HG02870 (cell line): ENCODE measurements around the gene THSD7A.

Experiments
- ATAC-seq: cut with Tn5 transposase; IDR thresholded peaks from one replicate; pipeline ENCODE4 v1.9.1; 2021; ENCODE audit warnings: mild to moderate bottlenecking, moderate library complexity; ENCODE audit not compliant: unreplicated experiment

Gene THSD7A

DNA sequence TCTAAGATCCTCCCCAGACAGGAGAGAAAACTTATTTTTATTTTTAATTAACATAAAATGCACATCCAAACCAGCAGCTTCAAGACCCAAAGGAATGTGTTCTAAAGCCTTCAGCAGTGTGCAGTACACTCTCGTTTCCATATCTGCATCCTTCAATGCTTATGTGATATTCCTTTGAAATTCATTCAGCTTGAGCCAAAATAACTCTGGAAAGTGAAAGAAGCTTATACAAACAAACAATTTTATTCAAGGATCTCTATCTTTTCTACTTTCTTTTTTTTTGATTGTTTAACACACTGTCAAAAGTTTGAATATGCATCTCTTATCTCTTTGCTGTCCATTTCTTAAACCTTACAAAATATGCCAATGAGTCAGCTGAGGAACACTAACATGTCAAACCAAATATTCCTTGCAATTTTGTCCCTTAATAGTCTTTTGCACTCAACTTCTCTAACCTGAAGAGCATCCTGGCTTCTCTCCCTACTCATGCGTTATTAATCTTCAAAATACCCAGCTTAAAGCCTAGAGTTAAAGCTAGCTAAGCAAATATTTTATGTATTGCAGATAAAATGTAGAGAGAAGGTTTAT lies 124.3 kb downstream of the THSD7A start:
- ATAC-seq: no peak

DNA sequence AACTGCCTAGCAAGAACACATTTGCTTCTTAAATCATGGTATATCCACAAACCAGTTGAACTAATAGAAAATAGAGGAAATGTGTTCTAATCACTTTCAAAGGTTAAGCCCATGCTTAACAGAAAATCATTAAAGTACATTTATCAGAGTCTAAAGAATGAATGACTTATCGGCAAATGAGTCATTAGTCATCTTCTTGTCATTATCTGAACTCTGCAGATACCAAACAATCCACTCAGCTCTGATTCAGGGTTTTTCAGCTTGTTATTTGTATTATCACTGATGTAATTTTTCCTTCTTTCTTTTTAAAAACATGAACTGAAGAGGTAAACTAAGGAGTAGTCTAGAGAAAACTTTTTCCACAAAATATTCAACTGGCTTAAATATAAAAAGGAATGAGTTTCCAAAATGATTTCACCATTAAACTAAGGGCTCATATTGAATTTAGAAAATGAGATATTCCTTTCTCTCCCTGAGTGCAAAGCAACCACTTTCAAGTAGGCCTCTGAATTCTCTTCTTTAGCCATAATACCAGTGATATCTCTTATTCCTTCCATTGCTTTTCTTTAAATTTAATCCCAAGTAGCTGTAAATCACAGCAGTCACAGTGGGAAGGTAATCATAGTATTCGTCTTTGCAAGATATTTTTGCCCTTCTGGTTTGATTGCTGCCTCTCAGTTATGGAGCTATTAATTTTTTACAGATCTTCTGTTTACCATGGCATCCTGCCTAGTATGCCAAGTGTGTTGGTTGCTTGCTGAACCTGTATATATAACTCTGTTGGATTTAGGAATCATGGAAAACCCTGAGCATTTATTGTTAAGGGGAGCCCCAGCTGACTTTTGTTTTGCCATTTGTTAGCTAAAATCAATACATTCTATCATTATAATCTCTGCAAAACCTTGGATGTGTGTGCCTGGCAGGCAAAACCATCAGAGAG lies 125.1 kb downstream of the THSD7A start:
- ATAC-seq: no peak

DNA sequence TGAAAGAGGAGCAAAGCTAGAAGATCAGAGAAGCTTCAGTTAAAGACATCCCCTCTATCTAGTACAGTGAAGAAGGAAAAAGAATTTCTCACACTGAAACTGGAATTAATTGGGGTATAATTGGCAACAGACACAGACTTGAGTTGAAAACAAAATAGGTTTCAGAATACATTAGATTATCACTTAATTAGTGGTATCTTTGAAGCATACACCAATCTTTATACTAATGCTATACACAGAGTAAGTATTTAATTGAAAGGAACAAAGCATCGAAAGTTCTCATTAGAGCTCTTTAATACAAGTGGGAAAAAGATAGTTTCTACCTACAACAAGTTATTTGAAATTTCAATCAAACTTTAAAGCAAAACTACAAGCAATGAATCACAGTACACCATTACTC lies 128.2 kb downstream of the THSD7A start:
- no peak for ATAC-seq

DNA sequence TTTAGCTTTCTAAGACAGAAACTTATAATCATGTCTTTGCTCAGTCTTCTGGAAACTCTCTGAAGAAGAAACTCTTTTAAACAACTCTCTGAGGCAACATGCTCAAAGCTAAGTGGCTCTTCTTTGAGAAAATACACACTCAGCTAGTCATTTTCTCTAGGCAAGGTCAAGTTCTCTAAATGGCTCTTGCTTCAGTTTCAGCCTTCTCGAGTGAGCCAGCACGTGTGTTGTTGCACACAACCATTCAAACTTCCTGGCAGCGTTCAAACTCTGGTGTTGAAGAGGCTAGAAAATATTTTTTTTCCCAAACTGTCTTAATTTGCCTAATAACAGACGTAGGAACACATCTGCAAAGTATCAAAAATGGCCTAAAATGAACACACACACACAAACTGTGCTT lies 129.1 kb downstream of the THSD7A start:
- ATAC-seq: no peak

DNA sequence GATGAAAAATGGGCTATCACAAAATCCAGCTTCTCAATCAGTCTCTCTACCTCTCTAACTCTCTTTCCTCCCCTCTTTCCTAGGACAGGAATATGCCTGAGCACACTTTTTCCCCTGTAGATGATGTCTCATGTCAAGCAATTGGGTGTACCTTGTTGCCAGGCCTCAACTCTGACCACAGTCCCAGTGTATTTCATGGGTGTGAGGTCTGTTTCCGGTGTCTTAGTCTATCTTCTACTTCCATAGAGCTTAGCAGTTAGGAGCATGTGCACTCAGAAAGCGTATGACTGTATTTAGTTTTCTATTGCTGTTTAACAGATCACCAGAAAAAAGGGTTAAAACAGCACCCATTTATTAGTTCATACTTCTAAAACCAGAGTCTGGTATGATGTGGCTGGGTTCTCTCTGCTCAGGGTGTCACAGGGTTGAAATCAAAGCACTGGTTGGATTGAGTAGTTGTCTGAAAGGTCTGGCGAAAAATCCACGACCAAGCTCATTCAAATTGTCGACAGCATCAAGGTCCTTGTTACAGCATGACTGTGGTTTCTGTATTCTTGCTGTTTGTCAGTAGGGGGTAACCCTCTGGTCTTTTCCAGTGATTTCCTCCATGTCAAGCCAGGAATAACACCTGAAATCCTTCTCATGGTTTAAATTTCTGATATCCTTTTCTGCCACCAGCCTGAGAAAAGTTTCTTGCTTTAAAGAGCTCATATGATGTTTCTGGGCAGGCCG lies 130.0 kb downstream of the THSD7A start:
- ATAC-seq: no peak

DNA sequence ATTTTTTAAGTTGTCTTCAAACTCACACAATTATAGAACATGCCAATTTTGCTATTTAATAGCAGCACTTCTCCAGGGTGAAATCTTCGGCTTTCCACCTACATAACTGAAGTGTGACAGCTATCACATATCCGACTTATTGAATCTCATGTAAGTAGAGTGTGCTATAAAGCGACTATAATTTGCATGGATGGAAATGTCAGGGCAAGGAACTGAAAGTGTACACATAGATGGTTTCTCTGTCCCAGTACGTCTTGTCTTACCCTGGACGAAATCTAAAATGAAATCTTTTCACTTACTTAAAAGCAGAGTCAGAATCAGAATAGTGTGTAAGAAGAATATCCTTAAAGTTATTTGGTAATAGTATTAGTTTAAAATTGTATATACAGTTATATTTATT lies 132.3 kb downstream of the THSD7A start:
- ATAC-seq: peak; percentile 67

DNA sequence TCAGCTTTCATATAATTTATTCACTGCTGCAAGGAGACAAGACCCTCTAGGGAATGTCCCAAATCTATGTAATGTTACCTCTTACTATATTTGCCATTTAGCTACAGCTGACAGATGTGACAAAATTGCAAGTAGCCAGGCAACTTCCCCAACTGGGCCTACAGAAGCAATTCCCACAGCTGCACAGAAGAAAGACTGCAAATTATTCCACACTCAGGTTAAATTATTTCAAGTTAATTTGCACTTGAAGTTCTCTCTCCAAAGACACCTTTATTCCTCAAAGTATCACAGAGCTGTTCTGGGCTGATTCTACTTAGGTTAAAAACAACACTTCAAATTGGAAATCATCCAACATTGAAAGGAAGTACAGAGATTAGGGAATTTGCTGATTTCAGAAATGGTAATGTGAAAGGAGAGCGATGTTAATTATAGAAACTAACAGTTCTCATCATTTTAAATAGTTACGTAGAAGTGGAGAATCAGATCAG lies 133.6 kb downstream of the THSD7A start:
- ATAC-seq: no peak

DNA sequence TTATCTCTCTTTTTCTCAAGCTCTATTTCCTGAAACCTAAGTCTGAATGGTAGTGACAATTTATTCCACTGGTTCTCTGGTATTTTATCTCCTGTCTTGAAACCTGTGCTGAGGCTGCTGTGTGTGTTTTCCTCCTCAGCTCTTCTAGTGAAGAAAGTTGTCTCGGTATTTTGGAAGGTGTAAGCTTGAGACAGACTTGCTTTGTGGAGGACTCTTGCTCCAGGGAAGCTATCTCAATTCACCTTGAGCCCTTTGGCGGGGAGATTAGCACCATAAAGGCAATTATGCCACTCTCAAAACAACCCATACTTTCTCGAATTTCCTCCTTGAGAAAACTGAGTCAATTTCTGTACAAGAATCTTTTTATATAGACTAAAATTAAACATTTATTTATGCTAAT lies 141.6 kb downstream of the THSD7A start:
- ATAC-seq: no peak

DNA sequence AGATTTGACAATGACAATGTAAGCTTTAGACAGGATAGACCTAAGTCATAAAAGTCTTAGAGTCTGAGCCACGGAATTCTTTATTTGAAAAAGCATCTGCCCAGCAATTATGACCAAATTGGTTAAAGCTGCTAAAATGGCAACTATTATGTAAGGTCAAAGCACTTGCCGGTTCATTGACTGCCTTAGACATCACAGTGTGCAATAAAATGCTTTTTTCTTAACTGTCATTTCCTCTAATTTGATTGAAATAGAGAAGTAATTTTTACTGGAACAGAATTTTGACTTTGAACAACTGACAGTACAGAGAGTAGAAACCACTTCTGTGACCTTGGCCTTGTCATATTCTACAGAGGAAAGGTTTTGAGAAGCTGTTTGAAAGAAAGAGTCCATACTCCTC lies 142.9 kb downstream of the THSD7A start:
- no peak for ATAC-seq

DNA sequence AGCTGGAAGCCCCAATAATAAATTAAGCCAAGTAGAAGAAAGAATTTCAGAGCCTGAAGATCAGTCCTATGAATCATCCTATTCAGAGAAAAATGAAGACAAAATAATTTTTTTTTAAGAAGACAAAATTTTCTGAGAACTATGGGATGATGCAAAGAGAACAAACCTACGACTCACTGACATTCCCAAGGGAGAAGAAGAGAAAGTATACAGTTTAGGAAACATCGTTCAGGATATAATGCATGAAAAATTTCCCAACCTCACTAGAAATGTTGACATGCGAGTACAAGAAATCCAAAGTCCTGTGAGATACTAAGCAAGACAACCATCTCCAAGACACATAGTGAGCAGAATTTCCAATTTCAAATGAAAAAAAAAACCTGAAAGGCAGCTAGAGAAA lies 150.5 kb downstream of the THSD7A start:
- no peak for ATAC-seq

DNA sequence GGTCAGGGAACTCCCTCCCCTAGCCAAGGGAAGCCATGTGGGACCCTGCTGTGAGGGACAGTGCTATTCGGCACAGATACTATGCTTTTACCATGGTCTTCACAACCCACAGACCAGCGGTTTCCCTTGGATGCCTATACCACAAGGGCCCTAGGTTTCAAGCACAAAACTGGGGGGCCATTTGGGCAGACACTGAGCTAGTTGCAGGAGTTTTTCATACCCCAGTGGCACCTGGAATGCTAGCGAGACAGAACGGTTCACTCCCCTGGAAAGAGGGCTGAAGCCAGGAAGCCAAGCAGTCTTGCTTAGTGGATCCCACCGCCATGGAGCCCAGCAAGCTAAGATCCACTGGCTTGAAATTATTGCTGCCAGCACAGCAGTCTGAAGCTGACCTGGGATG lies 156.8 kb downstream of the THSD7A start:
- ATAC-seq: no peak

DNA sequence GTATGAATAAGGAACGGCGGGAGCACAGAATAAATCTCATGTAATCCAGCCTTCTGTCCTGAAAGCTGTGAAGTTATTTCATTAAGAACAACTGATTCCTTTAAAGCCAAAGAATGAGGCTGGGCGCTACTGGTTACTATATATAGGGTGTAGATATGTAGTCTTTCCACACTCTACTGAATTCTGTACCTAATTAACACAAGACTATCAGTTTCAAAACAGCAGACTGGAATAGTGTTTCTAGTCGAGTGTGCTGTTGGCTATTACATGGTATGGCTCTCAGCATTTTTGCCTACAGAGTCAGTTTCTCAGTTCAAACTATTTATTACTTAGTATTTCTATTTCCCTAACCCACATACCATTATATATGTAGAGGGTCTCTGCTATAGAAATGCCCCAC lies 163.3 kb downstream of the THSD7A start:
- no peak for ATAC-seq

DNA sequence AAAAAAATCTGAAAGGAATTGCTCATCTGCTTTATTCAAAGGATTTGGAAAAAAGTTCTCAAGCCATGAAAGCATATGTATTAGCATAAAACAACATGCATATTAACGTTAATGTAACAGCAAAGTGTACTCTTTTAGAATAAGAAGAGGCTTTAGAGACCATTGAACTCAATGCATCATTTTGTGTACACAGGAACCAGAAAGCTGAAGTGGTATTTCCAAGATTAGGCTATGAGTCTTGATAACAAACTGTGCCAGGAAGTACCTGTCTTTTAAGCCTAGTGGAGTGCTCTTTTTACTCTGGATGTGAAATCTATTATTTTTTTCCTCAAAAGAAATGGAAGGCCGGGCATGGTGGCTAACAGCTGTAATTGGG lies 164.2 kb downstream of the THSD7A start:
- ATAC-seq: no peak

DNA sequence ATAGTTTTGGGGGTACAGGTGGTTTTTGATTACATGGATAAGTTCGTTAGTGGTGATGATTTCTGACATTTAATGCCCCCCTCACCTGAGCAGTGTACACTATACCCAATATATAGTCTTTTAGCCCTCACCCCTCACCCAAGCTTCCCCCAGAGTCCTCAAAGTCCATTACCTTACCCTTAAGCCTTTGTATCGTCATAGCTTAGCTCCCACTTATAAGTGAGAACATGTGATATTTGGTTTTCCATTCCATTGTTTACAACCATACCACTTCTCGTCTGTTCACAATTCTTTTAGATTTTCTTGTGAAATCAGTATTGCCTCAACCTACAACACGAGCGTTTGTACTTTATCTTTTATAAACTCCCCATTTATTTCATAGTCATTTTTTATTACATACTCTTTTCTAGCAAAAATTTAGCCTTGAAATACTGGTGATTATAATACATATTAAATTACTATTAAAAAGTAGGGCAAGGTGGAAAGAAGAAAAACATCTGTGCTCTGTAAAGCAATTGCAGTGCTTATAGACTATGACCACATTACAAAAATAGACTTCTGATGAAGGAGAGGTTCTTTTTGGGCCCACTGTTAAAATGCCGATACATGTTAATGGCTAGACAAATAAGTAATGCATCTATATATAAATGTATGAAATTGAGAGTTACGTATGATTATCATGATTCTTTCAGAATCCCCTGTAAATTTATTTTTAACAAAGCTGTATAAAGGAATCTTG lies 164.8 kb downstream of the THSD7A start:
- ATAC-seq: no peak

DNA sequence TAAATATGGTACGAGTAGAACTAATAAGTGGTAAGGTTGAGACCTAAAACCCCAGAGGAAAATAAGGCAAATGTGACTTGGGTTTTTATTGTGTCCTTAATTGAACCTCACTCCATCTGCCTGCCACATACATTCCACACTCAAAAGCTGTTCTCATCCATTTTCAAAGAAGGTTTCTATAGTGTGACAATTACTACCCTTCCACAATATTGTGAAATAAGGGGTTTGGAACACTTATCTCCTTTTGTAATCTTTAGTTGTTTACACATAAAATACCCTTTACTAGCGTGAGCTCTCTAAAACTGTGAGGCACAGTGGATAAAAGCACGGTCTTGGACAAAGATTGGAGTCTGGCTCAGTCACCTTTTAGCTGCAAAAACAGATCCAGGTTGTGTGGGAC lies 166.6 kb downstream of the THSD7A start:
- ATAC-seq: no peak

DNA sequence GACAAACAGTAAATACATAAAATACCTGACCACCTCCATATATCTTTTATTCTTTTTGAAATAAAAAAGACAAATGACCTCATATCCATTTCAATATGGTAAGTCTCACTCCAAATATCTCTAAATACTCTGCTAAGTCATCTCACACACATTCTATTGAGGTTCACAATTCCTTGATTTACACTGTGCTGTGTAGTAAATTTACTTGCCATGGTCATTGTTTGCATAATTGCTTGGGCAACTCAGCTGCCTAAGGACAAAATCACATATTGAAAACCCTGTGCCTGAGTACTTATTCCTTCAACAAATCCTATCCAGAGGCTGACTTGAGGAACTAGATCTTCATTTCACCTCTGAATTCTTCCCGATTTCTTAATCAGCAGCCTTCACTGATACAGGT lies 176.4 kb downstream of the THSD7A start:
- no peak for ATAC-seq

DNA sequence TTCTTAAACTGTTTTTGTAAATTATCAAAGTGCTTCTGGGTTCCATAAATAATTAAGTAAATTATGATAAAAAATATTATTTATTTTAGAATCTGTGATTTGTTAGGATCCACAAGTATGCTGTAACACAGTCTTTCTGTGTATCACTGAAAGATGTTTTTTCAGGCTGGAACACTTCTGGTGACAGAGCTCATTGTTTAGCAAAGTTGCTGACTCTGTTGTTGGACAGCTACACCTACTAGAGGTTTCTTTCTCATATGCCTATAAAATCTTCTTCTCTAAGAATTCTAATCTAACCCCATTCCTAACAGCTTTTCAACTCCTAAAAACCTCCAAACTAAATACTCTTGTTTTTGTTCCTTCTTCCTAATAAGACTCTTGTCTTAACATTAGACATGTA lies 176.8 kb downstream of the THSD7A start:
- no peak for ATAC-seq

DNA sequence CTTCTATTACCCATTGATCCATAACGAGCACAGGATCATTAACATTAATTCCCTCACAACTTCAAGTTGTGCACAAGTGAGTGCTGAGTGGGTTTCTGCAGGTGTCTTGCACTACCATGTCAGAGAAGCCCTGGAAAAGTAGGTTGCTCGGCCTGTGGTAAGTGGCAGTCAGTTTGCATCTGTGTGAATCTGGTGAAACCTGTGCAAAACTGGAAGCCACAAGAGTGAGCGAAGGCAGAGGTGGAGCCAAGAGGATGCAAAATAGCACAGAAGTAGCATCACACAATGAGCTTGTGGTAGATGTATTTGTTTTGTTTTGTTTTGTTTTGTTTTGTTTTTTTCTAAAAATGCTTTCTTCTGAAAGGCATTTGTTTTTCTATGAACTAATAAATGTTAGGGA lies 181.5 kb downstream of the THSD7A start:
- ATAC-seq: peak; percentile 84

DNA sequence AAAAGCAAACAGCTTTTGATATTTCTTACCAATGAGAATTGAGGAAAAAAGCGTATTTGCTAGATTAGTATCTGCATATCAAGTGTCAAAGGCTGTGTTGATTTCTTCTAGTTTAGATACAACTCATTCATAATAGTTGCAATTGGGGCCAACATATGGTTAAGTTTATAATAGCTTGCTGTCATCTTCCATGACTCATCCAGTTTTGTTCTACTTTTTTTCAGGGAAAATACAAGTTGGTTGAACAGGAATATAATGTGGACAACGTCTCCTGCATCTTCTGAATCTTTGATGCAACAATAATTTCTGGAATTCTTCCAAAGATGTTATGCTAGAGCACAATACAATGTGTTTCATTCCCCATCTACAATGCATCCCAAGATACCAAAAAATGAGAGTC lies 182.0 kb downstream of the THSD7A start:
- ATAC-seq: no peak

DNA sequence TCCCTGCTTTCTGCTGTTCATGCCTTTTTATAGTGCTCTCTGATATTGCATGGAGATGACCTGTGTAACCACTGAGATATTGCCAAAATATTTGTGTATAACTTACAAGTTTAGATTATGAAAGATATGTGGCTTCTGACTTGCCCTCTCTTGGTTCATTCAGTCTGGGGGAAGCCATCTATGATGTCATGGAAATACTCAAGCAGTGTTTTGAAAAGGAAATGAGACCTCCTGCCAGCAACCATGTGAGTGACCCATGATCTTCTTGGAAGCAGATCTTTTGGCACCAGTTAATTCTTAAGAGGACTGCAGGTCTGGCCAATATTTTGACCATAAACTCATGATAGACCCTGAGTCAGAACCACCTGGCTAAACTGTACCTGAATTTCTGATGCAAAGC lies 183.0 kb downstream of the THSD7A start:
- ATAC-seq: no peak

DNA sequence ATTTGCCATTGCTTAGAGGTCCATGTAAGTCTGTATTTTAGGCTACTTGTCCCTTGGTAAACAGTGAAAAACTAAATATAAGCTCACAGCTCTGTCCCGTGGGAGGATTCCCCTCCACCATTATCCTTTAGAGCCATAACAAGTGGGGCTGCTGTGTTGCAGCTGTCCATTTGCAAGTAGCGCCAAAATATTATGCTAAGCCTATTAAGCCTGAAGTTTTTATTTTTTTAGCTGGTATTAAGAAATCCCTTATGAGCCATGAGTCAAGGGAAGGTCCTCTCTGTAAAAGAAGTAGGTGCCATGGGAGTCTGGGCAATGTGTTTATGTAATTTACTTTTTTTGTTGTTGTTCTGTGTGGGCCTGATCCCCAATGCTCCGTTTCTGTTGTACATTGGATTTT lies 183.9 kb downstream of the THSD7A start:
- ATAC-seq: no peak
